GM12892 (cell line): ENCODE results near the gene DCDC1.

Source experiments
- POLR2A ChIP-seq: IDR thresholded peaks from 2 replicates; pipeline ENCODE4 v1.6.1; 2011; ENCODE audit warnings: low read depth, low read length, control low read depth
- POLR2AphosphoS5 ChIP-seq: IDR thresholded peaks from 2 replicates; pipeline ENCODE4 v1.6.1; 2011; ENCODE audit warnings: low read depth, low read length, control low read depth
- TAF1 ChIP-seq: IDR thresholded peaks from 2 replicates; pipeline ENCODE4 v1.6.1; 2011; ENCODE audit warnings: low read depth, mild to moderate bottlenecking, control low read depth, low read length, borderline replicate concordance

DNA sequence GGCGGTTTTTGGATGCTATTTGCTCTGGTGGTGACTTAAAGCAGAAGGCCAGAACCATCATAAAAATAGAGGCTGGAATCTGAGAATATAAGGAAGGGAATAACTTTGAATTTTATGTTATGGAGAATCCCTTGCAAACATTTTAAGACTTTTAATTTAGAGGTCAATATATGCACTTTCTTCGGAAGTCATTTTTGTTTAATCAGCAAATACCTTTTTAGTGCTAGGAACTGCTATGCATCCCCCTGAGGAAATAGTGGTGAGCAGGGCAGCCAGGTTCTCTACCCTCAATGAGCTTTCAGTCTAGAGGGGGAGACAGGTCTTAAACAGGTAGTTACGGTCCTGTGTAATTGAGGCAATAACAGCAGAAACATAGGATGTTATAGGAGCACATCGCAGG is 516.9 kb downstream of the DCDC1 start:
- TF ChIP-seq POLR2A (no peak), TAF1 (no peak), POLR2AphosphoS5 (no peak)
